COLO668 (cell line): ENCODE results near the gene B4GALNT2.
"Not testable (repeated sequence)": the region's sequence is repeated elsewhere in the genome, so short reads cannot be mapped to it uniquely, and the experiment has no call there.

Source experiments
- DNase-seq: peaks from one replicate; lab custom pipeline; 2025; ENCODE audit not compliant: unreplicated experiment; lab: John Stamatoyannopoulos, UW

B4GALNT2 gene

GRCh38 chr17:49175978-49176377 lies 43.4 kb downstream of the B4GALNT2 start:
- not testable (repeated sequence) for DNase-seq

- DNase-seq, result peak; percentile 19
Observed at GRCh38 chr17:49180303-49180702, 47.7 kb downstream of the B4GALNT2 start.

- no peak for DNase-seq
Observed at GRCh38 chr17:49180998-49181635, 48.5 kb downstream of the B4GALNT2 start.

DNA sequence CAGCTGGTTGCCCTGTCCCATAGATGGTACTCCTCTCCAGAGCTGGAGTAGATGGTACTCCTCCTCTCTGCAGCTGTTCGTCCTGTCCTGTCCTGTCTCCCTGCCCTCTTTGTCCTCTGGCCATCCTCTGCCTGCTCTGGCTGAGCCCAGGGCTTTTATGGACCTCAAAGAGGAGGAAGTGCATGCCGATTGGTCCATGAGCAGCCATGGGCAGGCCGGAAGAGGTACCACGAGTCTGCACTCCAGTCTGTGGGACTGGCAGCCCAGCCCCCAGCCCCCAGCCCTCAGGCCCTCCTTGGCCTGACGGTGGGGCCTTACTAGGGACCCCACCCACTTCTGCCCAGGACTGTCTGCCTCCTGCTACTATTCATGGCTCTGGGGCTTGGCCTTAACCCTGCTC lies 50.8 kb downstream of the B4GALNT2 start:
- no peak for DNase-seq

DNA sequence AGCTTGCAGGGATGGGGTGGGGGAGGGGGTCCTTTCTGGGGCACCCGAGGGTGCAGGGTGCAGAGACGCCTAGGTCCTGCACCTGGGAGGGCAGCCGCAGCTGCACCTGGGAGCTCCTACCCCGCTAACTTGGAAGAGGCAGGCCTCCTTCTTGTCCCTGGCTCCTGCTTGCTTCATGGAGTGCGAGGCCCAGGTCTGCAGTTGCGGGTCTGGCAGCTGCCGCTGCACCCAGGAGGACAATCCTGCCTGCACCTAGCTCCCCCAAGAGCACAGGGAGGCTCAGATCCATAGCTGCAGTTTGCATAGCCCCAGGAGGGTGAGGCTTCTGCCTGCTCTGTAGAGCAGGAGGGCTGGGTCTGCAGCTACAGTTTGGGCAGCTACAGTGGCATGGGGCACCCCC lies 51.2 kb downstream of the B4GALNT2 start:
- no peak for DNase-seq

- not testable (repeated sequence) for DNase-seq
Observed at GRCh38 chr17:49184522-49184921, 52.0 kb downstream of the B4GALNT2 start.

DNA sequence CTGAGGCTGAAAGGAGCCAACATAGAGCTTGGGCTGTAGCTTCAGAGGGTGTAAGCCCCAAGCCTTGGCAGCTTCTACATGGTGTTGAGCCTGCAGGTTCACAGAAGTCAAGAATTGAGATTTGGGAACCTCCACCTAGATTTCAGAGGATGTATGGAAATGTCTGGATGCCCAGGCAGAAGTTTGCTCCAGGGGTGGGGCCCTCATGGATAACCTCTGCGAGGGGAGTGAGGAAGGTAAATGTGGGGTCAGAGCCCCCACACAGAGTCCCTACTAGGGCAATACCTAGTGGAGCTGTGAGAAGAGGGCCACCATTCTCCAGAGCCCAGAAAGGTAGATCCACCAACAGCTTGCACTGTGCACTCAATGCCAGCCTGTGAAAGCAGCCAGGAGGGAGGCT lies 52.8 kb downstream of the B4GALNT2 start:
- not testable (repeated sequence) for DNase-seq

GRCh38 chr17:49187301-49187700 lies 54.7 kb downstream of the B4GALNT2 start:
- no peak for DNase-seq

- no peak for DNase-seq
Observed at GRCh38 chr17:49190932-49191331, 58.4 kb downstream of the B4GALNT2 start.

DNA sequence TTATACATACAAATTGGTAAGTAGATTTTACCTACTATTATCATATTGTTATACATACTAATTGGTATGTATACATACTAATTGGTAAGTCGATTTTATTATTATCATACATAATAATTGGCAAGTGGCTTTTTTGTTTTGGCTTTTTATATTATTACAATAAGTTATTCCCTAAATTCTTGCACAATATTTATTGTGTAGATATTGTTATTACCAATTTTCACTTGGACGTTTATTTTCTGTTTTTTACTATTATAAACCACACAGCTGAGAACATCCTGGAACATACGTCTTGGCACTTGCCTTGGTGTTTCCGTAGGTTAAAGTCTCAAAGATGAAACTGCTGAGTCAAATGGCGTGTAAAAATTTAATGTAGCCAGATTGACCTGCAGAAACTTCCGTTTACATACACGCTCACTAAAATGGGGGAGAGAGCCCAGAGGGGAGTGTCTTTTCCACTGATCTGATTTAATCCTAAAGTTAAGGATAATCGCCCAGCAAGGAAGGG lies 58.9 kb downstream of the B4GALNT2 start:
- no peak for DNase-seq

DNA sequence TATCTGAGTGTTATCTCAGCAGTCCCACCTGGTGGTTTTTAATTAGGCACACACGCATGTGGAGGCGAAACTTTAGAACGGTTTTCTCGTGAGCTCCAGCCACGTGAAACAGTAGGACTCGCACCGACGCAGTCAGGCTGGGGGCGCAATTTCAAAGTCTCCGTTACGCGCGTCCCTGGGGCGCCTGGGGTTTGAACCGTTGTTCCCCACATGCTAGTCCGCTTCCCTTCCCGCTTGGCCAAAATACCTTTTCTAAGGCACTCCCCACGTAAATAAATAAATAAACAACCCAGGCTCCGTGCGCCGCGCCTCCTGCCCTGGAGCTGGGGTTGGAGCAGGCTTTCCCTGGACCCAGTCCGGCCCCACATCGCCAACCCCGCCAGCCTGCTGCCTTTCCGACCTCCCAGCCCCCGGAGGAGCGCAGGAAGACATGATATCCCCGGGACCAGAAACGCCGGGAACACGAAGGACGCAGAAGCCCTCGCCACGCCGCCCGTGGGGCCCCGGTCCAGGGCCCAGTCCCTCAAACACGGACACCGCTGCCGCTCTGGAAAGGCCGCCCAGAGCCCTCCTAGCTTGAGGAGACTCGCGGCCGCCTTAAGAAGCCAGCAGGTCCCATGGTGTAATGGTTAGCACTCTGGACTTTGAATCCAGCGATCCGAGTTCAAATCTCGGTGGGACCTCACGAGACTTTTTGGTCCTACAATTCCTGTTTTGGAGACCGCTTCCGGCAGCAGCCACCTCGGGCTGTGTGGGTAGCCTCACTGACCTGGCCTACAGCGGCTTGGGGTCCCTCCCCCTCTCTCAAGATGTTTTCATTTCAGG lies 59.6 kb downstream of the B4GALNT2 start:
- peak; percentile 78 for DNase-seq

GRCh38 chr17:49193513-49194296 lies 61.1 kb downstream of the B4GALNT2 start:
- DNase-seq, result no peak

DNA sequence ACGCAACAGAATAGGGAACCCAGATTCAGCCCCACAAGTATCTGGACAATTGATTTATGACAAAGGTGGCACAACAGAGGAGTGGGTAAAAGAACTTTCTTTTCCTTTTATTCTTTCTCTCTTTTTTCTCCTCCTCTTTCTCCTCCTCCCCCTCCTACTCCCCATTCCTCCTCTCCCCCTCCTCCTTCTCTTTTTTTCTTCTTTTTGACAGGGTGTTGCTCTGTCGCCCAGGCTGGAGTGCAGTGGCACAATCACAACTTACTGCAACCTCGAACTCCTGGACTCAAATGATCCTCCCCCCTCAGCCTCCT lies 61.7 kb downstream of the B4GALNT2 start:
- no peak for DNase-seq

DNA sequence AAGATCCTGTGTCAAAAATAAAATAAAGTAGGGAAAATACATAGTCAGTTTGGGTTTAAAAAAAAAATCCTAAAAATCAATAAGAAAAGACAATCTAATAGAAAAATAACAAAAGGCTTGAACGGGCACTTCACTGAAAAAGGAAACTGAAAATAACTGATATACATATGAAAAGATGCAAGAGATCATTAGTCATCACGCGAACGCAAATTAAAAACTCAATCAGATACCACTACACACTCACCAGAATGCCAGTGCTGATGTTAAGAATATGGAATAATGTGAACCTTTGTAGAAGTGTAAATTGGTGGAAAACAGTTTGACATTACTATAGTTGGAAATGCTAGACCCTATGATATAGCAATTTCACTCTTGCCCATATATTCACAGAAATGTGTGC lies 63.2 kb downstream of the B4GALNT2 start:
- DNase-seq, result no peak

GRCh38 chr17:49196520-49196919 lies 64.0 kb downstream of the B4GALNT2 start:
- no peak for DNase-seq

GRCh38 chr17:49197346-49197998 lies 64.9 kb downstream of the B4GALNT2 start:
- DNase-seq, result no peak

DNA sequence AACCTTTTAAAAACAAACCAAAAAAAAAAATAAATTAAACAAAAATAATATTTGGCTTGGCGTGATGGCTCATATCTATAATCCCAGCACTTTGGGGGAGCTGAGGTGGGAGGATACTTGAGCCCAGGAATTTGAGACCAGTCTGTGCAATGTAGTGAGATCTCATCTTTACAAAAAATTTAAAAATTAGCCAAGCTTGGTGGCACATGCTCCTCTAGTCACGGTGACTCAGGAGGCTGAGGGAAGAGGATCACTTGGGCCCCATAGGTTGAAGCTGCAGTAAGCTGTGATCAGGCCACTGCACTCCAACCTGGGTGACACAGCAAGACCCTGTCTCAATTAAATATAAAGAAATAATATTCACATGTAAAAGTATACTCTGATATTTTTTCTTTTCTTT lies 65.6 kb downstream of the B4GALNT2 start:
- DNase-seq, result no peak

- DNase-seq, result no peak
Observed at GRCh38 chr17:49200423-49201083, 68.0 kb downstream of the B4GALNT2 start.

DNA sequence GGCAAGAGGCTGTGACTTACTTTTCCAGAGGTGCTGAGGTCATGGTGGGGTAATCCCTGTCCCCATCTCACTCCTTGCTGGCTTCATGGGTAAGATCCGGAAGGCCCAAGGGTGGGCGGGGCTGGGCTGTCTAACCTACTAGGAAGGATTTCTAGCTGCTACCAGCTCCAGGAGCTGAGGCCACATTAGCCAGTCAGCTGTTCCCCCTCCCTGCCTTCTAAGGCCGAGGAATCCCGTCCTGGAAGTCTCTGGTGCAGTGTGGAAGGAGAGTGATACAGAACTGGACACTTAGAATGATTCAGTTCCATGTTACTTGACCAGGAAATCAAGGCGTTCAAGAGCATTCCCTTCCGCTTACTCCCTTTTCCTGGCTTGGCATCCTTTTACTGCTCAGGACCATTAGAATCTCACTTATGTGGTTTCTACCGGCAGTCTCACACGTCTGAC lies 68.9 kb downstream of the B4GALNT2 start:
- no peak for DNase-seq

DNA sequence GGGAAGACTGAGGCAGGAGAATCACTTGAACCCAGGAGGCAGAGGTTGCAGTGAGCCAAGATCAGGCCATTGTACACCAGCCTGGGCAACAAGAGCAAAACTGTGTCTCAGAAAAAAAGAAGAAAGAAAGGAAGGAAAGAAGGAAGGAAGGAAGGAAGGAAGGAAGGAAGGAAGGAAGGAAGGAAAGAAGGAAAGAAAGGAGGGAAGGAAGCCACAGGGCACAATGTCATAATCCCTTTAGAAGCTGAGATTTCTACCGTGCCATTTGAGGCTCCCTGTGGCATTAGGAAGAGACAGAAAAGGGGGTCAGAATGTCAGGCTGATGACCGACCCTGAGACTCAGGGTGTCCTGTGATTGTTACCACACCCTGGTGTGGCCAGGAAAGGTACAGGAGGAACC lies 71.2 kb downstream of the B4GALNT2 start:
- DNase-seq, result no peak

- DNase-seq, result no peak
Observed at GRCh38 chr17:49204516-49204915, 71.9 kb downstream of the B4GALNT2 start.
